KG1 (cell line): ENCODE results near the gene HSD3B1.

Experiments
- DNase-seq: peaks from one replicate; lab custom pipeline; 2025; lab: John Stamatoyannopoulos, UW

Gene HSD3B1

GRCh38 chr1:119506941-119507340 is at the start of gene HSD3B1:
TSS of gene HSD3B1 (plus strand) at chr1:119507210. CDS start at chr1:119507477, 267 bp downstream.
- no peak for DNase-seq

DNA sequence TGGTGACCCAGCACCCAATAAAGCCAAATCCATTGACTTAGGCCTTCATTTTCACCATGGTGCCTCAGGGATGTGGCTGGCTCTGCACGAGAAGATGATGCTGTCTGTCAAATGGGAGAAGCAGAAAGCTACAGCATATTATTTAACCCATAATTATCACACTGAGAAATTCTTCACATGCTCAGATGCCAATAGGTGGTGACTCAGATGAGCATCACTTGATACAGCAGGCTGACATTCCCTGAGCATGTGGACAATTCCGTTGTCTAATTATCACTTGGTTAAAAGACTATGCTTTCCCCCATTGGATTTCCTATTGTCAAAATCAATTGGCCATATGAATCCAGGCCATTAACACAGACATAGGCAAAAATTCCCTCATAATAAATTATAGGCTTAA is 44.0 kb upstream of the HSD3B1 start:
- no peak for DNase-seq

GRCh38 chr1:119463569-119463968 is 43.4 kb upstream of the HSD3B1 start:
- no peak for DNase-seq

- DNase-seq: no peak
These were observed 40.6 kb upstream of the HSD3B1 start for GRCh38 chr1:119466445-119466844.

DNA sequence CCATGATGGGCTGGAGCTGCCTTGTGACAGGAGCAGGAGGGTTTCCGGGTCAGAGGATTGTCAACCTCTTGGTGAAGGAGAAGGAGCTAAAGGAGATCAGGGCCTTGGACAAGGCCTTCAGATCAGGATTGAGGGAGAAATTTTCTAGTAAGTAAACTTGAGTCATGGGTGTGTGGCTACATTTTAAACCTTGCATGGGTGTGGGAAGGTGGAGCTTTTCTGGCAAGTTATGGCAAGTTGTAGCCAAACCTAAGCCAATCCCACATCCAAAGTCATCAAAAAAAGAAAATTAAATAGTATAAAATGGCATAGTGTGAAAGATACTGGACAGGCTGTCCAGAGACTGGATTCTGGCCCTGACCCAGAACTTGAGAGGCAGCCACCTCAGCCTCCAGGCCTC is 39.8 kb upstream of the HSD3B1 start:
- no peak for DNase-seq

GRCh38 chr1:119467857-119468668 is 38.9 kb upstream of the HSD3B1 start:
- DNase-seq: no peak

DNA sequence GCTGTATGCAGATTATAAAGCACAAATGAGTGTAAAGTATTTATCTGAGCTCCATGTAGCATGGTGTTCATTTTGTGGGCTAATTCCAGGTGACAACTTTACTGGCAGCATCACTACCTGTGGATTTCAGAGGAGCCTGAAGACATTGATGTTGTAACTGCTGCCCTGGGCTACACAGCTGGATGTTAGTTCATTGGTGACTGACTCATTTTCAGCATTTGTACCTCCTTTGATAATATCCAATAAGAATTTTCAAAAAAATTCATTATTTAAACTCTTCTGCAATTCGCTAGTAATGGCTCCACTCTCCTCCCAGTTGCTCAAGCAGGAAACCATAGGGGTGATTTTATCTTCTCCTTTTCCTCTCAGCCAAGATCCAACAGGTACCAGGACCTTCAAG is 37.3 kb upstream of the HSD3B1 start:
- no peak for DNase-seq

GRCh38 chr1:119470377-119470776 is 36.6 kb upstream of the HSD3B1 start:
- no peak for DNase-seq

GRCh38 chr1:119470958-119471357 is 36.1 kb upstream of the HSD3B1 start:
- no peak for DNase-seq

- DNase-seq: no peak
These were observed 35.4 kb upstream of the HSD3B1 start for GRCh38 chr1:119471566-119471965.

GRCh38 chr1:119472080-119472818 is 34.8 kb upstream of the HSD3B1 start:
- DNase-seq: no peak

DNA sequence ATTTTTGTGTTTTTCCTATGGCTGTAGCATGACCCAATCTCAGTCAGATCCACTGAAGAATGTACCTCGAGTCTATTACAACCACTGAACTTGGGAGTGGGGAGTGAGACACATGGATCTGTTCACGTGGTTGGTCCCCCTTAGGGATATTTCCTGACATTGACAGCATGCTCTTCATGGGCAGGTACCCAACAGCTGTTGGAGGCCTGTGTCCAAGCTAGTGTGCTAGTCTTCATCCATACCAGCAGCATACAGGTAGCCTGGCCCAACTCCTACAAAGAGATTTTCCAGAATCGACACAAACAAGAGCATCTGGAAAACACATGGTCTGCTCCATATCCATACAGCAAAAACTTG is 34.2 kb upstream of the HSD3B1 start:
- DNase-seq: no peak

- DNase-seq: no peak
These were observed 31.1 kb upstream of the HSD3B1 start for GRCh38 chr1:119475866-119476439.

- no peak for DNase-seq
These were observed 29.3 kb upstream of the HSD3B1 start for GRCh38 chr1:119477710-119478109.

DNA sequence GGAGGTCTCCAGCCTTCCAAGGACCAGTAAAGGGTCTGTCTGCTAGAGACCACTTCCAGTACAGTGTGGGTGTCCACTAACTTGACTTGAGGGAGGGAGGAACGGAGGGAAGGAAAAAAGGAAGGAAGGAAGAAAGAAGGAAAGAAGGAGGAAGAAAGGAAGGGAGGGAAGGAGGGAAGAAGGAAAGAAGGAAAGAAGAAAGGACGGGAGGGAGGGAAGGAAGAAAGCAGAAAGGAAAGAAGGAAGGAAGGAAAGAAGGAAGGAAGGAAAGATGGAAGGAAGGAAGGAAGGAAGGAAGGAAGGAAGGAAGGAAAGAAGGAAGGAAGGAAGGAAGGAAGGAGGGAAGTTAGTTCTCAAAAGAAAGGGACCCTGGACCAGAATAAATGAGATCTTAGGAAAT is 26.8 kb upstream of the HSD3B1 start:
- no peak for DNase-seq

GRCh38 chr1:119481951-119482350 is 25.1 kb upstream of the HSD3B1 start:
- DNase-seq: no peak

DNA sequence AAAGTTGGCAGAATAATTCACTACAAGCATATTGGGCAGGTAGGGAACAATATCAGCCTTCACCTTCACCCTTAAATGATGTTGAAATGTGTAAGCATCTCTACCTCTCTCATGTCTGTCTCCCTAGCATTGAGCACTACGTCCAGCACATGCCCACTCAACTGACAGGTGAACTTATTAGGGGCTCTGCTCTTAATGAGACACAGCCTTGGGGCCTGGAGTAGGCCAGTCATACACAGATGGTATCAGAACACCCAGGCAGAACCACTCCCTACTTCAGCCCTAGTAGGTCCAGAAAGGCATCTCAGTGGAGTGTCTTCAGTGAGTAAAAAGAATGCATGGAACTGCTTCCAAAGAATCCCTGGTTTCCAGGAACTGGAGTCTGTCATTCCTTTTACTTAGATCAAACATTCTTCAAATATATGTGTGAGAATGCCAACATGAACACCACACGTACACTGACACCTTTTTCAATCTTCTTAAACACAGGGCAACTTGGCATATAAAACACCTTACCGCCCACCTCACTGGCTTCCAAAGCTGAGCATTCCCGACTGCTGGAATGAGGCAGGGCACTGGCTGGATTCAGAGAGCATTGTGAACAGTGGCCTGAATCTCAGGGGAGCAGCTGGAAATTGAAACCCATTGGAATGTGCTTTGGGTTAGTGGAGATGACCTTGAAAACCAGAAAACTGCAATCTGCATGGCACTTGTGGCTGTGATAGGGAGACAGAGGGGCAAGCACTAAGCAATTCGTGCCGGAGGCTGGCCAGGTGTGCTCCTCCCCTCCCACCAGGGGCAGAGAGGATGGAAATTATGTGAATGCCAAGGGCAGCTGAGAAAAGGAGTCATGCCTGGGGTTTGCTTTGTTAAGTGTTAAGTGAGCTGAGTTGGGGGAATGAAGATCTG is 24.2 kb upstream of the HSD3B1 start:
- DNase-seq: no peak

- no peak for DNase-seq
These were observed 23.4 kb upstream of the HSD3B1 start for GRCh38 chr1:119483441-119484200.

DNA sequence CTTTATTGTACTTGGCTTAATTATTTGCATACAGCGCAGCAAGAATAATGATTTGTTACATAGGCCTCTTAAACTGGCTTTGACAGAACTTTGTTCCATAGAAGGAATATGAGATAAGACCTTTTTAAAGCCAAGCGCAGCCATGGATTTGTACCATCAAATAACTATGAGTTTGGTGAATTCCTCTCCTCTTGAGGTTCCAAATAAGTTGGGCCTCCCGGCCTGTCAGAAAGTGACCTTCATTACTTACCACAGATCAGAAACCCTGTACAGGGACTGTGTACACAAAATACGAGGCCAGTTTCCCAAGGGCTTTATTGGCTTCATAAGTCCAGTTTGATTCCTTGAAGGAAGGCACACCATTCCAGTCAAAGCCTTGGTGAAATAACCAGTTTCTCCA is 21.8 kb upstream of the HSD3B1 start:
- no peak for DNase-seq

DNA sequence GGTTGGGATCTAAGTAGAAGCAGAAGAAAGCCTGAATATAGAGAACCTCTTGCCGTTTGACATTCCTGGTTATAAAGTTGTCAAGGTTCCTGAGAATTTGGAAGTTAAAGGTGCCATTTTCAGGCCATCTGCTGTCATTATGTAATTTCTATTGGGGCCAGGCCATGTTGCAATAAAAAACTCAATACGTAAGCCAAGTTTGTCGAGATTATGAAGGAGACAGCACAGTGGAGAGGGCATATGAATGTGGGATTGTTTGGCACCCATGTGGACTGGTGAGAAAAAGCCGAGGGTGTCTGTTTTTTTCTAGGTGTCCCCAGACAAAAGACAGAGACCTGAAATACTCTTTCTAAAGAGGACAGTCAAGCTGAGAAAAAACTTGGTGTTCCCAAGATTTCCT is 18.8 kb upstream of the HSD3B1 start:
- DNase-seq: no peak

- DNase-seq: no peak
These were observed 17.8 kb upstream of the HSD3B1 start for GRCh38 chr1:119489201-119489600.
